Thoracic aorta (tissue), 2 donors: Measurements from ENCODE around the gene USP37. TPM values are rescaled to one million over a fixed set of nuclear protein-coding genes. Genes with fewer than 3 reads are reported as not detected.

Experiments
- ATAC-seq: fragments of 150-250 bp; one replicate; pipeline ENCODE4 v1.8.0; 2017; ENCODE audit warnings: low read depth; ENCODE audit not compliant: insufficient number of reproducible peaks, low FRiP score
- DNase-seq: peaks from one replicate; pipeline ENCODE4 v3.0.0-alpha.2; 2020; ENCODE audit warnings: low spot score
- H3K27ac ChIP-seq, 2 donors: fragments of 200-600 bp; sonication (generic); 1 replicate in 1 of 2; 2 replicates in 1 of 2; pipeline ENCODE4 v1.5.1; 2016; ENCODE audit warnings: mild to moderate bottlenecking in 2 of 2, moderate library complexity in 2 of 2
- H3K27me3 ChIP-seq: fragments of 200-600 bp; sonication (generic); replicated peaks from 2 replicates; pipeline ENCODE4 v1.6.0; 2016; ENCODE audit warnings: mild to moderate bottlenecking; ENCODE audit not compliant: insufficient read depth
- H3K36me3 ChIP-seq: fragments of 200-600 bp; sonication (generic); one replicate; pipeline ENCODE4 v1.5.1; 2016
- H3K4me1 ChIP-seq, 2 donors: fragments of 200-600 bp; sonication (generic); 1 replicate in 1 of 2; 2 replicates in 1 of 2; pipeline versions ENCODE4 v1.5.1 to v1.6.0; 2016; ENCODE audit warnings: low read depth in 2 of 2, mild to moderate bottlenecking in 1 of 2; ENCODE audit not compliant: control insufficient read depth in 1 of 2
- H3K4me3 ChIP-seq: fragments of 200-600 bp; sonication (generic); 2 replicates; pipeline ENCODE4 v1.5.1; 2016; ENCODE audit warnings: mild to moderate bottlenecking
- H3K9me3 ChIP-seq: fragments of 200-600 bp; sonication (generic); 2 replicates; pipeline ENCODE4 v1.5.1; 2016
- total RNA-seq, 2 donors: library from RNA; depleted of rRNA; stranded (reverse); fragments of >200 nt; gene quantifications; one replicate each; pipeline versions ENCODE4 v1.1.0 to v1.2.3, GENCODE V29; 2016
- TF ChIP-seq, protein P1 (sequence below): fragments of 200-600 bp; sonication (generic); IDR thresholded peaks from one replicate; pipeline ENCODE4 v1.5.1; 2019; ENCODE audit warnings: antibody characterized with exemption

The USP37 gene
- total RNA-seq, 2 donors from 2014 or later = 10.2 to 18.6 TPM

DNA sequence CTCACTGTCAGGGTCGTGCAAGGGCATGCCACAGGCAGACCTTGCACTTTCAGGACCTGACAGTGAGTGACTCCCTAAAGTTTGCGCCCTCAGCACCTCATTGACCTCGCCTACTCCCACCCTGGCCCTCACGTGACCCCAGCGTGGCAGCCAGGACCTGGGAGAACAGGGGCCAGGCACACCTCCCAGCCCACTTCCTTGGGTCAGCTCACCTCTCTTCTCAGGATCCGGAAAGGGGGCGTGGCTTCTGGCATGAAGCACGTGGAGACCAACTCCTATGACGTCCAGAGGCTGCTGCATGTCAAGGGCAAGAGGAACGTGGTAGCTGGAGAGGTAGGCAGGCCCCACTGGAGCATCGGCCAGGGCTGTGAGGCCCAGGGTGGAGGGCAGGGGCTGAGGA, 140.4 kb downstream of the USP37 start:
- DNase-seq (no peak), ATAC-seq (no peak)
- Histone ChIP-seq H3K27ac (no peak overlapping the region), H3K4me1 (no peaks in the 10 kb centered on the region), H3K36me3 (no peaks in the 10 kb centered on the region), H3K9me3 (no peaks in the 10 kb centered on the region), H3K4me3 (no peak overlapping the region), H3K27me3 (no peaks in the 10 kb centered on the region)
- TF ChIP-seq, protein P1, sequence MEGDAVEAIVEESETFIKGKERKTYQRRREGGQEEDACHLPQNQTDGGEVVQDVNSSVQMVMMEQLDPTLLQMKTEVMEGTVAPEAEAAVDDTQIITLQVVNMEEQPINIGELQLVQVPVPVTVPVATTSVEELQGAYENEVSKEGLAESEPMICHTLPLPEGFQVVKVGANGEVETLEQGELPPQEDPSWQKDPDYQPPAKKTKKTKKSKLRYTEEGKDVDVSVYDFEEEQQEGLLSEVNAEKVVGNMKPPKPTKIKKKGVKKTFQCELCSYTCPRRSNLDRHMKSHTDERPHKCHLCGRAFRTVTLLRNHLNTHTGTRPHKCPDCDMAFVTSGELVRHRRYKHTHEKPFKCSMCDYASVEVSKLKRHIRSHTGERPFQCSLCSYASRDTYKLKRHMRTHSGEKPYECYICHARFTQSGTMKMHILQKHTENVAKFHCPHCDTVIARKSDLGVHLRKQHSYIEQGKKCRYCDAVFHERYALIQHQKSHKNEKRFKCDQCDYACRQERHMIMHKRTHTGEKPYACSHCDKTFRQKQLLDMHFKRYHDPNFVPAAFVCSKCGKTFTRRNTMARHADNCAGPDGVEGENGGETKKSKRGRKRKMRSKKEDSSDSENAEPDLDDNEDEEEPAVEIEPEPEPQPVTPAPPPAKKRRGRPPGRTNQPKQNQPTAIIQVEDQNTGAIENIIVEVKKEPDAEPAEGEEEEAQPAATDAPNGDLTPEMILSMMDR = no peak

DNA sequence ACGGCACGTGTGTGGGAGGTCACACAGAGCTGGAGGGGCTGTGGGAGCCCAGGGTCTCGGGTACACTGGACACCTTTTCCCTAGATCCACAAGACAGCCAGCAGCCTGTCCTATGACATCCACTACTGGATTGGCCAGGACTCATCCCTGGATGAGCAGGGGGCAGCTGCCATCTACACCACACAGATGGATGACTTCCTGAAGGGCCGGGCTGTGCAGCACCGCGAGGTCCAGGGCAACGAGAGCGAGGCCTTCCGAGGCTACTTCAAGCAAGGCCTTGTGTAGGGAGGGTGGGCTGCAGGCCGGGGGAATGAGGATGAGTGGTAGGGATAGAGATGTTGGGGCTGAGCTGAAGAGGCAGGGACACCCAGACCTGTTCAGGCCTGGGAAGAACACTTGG, 142.6 kb downstream of the USP37 start:
- Histone ChIP-seq H3K9me3 (no peaks in the 10 kb centered on the region), H3K27me3 (no peaks in the 10 kb centered on the region), H3K36me3 (no peaks in the 10 kb centered on the region), H3K4me3 (no peak overlapping the region), H3K27ac (no peak overlapping the region), H3K4me1 (no peaks in the 10 kb centered on the region)
- no peak for DNase-seq
- no peak for ATAC-seq
- TF ChIP-seq, protein P1 = no peak

DNA sequence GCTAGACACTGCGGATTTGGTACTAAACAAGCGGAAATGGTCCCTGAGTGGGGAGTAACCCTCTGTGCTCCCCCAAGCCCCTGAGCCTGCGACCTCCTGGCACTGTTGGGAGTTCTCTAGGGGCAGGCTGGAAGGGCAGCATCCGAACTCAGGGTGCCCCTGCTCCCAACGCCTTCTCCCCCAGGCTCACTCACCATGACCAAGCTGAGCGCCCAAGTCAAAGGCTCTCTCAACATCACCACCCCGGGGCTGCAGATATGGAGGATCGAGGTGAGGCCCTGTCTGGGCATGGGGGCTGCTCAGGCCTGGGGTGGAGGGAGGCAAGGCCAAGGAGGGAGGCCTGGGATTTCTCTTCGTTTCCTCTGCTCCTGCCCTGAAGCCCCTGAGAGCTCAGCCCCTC, 144.6 kb downstream of the USP37 start:
- Histone ChIP-seq H3K27ac (no peak overlapping the region), H3K4me3 (no peak overlapping the region), H3K4me1 (no peaks in the 10 kb centered on the region), H3K9me3 (no peaks in the 10 kb centered on the region), H3K36me3 (no peaks in the 10 kb centered on the region), H3K27me3 (no peaks in the 10 kb centered on the region)
- DNase-seq = no peak
- TF ChIP-seq, protein P1 = no peak
- no peak for ATAC-seq

DNA sequence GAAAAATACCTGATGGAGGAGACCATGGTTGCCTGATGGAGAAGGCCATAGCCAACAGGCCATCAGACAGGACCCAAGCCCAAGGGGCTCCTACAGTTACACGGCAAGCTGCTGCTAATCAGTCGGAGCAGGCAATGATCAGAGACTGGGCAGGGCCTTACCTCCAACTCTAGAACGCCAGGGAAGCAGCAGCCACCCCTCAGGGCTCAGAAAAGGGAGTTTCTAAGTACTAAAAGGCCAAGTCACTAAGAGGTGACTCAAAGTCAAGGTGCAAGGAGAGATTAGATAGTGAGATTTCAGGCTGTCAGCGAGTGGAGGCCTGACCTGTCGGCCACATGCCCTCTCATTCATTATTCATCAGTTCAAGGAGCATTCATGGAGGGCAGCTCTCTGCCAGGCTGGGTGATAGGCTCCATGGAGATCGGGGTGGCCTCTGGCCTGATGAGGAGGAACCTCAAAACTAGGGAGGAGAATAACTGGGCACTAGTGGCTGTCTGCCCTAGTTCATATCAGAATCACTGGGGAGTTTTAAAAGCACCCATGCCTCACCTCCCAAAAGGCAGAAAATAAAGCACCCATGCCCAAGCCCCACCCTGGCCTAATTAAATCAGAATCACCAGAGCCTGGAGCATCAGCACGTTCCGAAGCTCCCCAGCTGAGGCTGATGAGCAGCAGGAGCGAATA, 145.6 kb downstream of the USP37 start:
- no peaks in the 10 kb centered on the region for H3K9me3 ChIP-seq
- H3K4me3 ChIP-seq = no peak overlapping the region
- no peak overlapping the region for H3K27ac ChIP-seq
- H3K36me3 ChIP-seq = no peaks in the 10 kb centered on the region
- DNase-seq (no peak), ATAC-seq (no peak)
- TF ChIP-seq, protein P1 = no peak
- H3K27me3 ChIP-seq = no peaks in the 10 kb centered on the region
- H3K4me1 ChIP-seq = no peaks in the 10 kb centered on the region

DNA sequence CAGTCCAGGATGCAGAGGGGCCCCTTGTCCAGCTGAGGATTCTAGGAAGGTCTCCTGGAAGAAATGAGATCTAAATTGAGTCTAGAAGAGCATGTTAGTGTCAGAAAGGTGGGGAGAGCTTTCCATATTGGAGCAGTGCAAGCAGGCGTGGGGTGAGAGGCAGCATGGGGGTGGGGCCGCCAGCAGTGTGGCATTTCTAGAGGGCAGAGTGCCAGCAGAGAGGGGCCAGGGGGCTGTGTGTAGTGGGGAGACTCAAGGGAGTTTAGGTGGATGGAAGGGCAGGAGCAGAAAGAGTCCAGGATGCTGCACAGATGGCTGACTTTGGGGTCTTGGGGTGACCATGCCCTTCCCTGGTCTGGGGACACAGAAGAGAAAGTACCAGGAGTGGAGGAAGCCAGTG, 147.1 kb downstream of the USP37 start:
- no peak for DNase-seq
- H3K27ac ChIP-seq = no peak overlapping the region
- no peaks in the 10 kb centered on the region for H3K4me1 ChIP-seq
- no peaks in the 10 kb centered on the region for H3K36me3 ChIP-seq
- H3K9me3 ChIP-seq = no peaks in the 10 kb centered on the region
- ATAC-seq = no peak
- TF ChIP-seq, protein P1 = no peak
- H3K4me3 ChIP-seq = no peak overlapping the region
- H3K27me3 ChIP-seq = no peaks in the 10 kb centered on the region
